AG09319 (cell line): ENCODE data around the gene MAFG.
A peak's percentile ranks its signal among the peaks of the same experiment; 100 is the strongest.

Experiments used
- DNase-seq: peaks from one replicate; pipeline ENCODE4 v3.0.0-alpha.2; 2010; ENCODE audit warnings: low read depth; ENCODE audit errors: extremely low read depth
- CTCF ChIP-seq: IDR thresholded peaks from 2 replicates; pipeline ENCODE4 v1.5.1; 2011; ENCODE audit warnings: low read depth, mild to moderate bottlenecking, inconsistent platforms, low read length, moderate library complexity

MAFG gene

GRCh38 chr17:81877569-81877968 lies 50.0 kb downstream of the MAFG start:
- no peak for TF ChIP-seq CTCF
- DNase-seq, result no peak

GRCh38 chr17:81871387-81872230 lies 55.9 kb downstream of the MAFG start:
- peak; percentile 21 for TF ChIP-seq CTCF
- peak; percentile 74 for DNase-seq

GRCh38 chr17:81870981-81871386 lies 56.6 kb downstream of the MAFG start, which contains the start of gene ARHGDIA:
ARHGDIA (minus strand) TSS chr17:81871337; CDS start chr17:81869930, 1,407 bp downstream.
- no peak for TF ChIP-seq CTCF
- no peak for DNase-seq

- no peak for DNase-seq
- TF ChIP-seq CTCF, result no peak
Measured at GRCh38 chr17:81870131-81870980, 57.2 kb downstream of the MAFG start.

GRCh38 chr17:81869221-81870130 lies 58.1 kb downstream of the MAFG start:
- no peak for DNase-seq
- peak; percentile 69 for TF ChIP-seq CTCF

- peak; percentile 76 for DNase-seq
- no peak for TF ChIP-seq CTCF
Measured at GRCh38 chr17:81868674-81869220, 58.8 kb downstream of the MAFG start.
